GM18502 (cell line): ENCODE measurements around the gene LGALSL.

Experiments
- ATAC-seq: cut with Tn5 transposase; IDR thresholded peaks from one replicate; pipeline ENCODE4 v1.9.1; 2021; ENCODE audit warnings: mild to moderate bottlenecking; ENCODE audit not compliant: unreplicated experiment, poor library complexity

Gene LGALSL

DNA sequence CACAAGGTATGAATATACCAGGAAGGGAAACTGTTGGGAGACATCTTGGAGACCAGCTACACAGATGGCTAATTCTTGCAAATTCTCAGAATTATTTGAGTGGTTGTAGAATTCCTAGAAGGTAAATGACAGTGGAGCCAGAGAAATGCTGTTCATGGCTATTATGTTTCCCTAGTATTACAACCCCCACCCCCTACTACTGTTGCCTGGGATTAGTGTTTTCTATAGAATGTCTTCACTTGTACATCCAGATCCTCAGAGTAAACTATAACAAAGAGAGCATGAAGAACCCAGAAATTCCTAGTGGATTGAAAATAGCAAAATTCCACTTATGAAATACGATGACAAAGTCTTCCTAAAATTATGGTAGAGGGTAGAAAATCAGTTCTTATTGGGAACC lies 15.3 kb downstream of the LGALSL start:
- no peak for ATAC-seq

DNA sequence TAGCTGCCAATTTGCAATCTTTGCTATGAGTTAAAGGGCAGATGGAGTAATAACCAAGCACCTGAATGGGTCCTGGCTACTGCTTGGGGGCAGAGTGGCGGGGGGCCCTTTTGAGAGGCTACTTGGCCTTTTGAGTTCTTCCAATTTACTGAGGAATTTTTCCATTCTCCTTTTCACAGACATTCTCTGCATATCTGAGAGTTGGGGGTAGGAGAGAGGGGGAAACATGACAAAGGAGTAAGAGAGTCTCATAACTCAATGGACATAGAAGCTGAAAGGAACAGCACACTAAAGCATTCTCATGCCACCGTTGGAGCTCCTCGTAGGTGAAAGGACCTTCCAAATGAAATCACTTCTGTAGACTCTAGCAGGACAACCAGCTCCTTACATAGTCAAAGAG lies 16.1 kb downstream of the LGALSL start:
- ATAC-seq, result no peak

DNA sequence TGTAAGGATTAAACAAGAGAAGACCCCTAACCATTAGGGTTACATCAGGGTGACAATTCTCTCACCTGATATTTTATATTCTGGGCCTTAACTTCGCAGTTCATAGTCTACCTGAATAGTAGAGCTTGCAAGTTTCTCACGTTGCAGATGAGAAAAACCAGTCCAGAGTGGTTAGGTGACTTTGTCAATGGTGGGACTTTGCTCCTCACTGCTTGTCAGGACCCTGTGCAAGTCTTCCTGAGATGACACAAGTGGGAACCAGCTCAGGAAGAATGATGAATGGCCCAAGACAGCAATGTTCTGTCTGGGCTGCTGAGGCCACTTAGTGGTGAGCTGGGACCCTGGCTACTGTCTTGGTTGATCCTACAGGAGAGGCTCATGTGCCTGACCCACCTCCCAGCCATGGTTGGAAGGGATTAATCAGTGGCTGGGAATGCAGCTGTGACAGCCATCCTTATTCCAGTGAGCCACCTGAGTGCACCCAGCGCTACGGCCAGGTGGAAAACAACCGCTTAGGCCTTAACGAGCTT lies 16.9 kb downstream of the LGALSL start:
- ATAC-seq, result no peak

DNA sequence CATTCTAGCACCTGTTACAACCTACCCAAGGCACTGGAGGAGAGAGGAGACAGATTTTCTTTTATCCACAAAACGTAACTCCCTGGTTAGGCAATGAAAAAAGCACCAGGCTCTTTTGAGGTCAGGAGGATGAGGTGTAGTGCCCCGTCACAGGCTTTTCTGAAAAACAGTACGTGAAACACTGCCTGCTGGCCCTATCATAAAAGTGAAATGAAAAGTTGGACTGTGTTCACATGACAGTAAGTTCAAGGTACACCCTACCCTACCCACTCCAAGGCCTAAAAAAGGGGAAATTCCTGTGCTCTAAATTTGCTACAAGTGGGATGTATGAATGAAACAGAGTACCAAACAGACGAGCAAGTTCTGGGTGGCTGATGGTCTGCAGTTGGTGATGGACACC lies 17.6 kb downstream of the LGALSL start:
- ATAC-seq, result no peak

DNA sequence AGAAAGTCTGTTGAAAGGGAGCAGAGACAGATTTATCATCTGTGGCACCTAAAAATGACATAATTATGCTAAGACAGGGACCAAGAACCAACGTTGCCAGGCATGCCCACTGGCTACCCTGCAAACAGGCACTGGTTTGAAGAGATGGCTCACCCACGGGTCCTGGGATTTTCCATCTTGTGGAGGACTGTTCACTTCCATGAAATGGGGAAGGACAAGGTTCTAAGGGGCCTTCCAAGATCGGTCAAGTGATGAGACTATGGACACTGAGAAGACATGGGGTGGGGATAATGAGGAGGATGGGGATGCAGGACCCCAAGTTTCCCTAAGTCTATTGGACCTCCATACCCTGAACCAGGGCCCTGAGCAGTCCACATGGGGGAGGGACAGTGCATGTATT lies 18.9 kb downstream of the LGALSL start:
- no peak for ATAC-seq

DNA sequence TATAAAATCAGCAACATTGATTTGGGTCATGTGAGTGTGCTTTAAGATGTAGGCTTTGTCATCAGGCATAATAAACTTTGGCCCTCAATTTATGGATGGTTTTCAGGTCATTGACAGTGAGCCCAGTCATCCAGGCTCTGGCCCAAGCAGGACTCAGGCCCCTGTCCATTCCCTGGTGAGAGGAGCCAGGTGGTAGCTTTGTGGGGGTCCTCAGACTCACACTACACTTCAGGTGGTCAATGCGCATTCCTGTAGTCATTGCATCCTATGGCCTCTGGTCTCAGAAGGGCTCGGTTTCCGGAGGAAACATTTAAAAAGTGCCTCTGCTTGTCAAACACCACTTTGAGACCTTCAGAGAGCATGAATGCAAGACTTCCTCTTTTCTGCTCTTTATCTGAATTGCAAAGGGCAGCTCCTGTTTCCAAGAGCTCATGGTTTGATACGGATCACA lies 20.2 kb downstream of the LGALSL start:
- no peak for ATAC-seq

DNA sequence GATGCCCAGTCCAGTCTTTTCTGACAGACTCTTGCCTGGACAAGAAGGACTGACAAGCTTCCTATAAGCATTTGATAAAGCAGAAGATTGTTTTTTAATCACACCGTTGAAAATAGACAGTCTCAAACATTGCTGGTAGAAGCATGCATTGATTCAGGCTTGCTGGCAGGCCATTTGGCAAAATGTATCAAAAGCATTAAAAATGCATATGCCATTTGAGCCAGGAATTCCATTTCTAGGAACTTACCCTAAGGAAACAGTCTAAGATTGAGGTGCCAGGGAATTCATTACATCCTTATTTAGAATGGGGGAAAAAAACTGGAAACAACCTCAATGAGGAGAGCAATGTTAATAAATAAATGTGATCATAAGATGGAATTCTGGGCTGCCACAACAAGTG lies 20.7 kb downstream of the LGALSL start:
- ATAC-seq, result no peak

DNA sequence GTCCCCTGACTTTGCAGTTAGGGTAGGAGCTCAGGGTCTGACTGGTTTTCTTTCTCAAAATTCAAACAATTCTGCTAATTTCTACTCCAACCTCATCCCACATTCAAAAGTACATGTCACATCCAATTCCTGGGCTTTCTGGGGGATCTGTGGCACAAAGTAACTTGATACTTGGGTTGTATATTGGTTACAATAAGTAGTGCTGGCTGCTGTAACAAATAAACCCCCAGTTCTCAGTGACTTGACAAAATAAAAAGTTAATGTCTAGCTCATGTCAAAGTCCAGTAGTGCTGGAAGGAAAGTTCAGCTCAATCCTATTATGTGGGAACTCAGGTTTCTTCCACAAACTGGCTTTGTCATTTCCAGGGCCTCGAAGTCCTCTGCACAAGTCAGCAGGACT lies 23.1 kb downstream of the LGALSL start:
- no peak for ATAC-seq

DNA sequence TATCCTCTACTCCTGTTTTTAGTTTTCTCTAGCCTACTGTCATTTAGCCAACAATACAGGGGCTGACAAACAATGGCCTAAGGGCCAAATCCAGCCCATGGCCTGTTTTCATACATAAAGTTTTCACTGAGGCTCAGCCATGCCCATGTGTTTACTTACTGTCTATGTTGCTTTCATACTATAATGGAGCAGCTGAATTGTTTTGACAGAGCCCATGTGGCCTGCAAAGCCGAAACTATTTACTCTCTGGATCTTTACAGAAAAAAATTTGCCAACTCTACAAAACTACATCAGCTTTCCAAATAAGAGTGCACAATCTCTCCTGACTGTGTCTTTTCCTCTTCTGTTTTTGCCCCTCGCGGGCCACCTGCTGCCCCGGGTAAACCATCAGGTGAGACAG lies 24.0 kb downstream of the LGALSL start:
- no peak for ATAC-seq

DNA sequence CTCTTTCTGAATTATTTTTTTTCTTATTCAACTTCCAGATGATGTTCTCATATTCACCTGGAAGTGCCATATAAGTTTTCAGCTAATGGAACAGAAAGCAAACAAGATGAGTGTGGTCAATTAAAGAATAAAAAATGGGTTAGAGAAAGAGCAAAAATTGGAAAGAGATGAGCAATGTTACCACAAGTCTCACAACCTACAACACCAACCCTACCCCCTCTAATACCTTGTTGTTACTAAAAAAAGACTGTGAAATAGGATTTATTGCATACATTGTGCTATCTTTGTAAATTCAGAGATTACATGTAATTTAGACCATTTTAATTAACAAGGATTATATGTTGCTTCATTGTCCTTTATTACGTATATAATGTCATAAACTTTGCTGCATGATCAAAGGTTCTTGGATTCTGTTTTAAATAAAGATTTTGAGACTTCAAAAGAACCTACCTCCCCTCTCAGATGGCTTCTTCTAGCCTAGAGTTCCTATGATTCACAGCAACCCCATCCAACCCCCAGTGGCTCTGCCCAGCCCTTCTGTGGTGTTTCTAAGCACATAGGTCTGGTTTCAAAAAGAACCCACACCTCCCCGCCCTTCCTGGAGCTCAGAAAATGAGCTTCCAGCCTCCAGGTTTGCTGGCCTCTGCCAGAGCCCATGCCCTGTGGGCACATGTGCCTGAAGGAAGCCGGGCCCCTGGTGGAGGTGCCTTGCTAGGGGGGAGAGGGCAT lies 24.7 kb downstream of the LGALSL start:
- no peak for ATAC-seq

DNA sequence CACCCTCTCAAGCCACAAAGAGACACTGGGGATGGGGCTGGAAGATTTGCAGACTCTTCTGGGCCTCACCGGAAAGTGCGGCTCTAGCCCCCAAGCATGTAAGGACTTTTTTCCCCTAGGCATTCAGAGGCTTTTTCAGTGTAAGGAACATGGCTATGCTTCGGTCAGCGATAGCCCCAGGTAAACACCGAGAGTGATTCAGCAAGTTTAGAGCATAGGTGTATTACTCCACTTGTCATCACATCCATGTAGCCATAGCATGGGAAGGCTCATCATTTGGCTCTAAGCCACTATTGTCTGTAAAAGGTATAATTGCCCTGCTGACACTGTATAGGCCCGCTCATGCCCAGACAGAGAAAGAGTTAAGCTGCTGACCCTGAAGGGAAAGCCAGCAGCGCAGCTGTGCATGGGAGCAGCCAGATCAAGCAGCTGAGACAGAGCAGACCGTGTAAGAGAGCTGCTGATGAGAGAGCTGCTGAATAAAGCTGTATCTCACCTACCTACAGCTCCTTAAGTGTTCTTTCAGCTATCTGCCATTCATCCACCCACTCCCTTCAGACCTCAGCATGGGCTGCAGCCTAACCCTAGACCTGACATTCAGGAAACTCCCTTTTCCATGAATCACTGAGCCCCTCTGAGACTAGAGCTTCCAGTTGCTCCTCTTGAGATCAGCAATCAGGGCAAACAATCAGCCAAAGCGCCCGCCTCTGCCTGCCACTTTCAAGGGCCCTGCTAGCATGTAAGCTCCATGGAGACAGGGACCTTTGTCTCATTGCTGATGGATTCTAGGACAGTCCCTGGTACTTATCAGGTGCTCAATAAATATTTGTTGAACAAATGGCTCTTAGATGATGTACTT lies 25.5 kb downstream of the LGALSL start:
- ATAC-seq, result no peak

DNA sequence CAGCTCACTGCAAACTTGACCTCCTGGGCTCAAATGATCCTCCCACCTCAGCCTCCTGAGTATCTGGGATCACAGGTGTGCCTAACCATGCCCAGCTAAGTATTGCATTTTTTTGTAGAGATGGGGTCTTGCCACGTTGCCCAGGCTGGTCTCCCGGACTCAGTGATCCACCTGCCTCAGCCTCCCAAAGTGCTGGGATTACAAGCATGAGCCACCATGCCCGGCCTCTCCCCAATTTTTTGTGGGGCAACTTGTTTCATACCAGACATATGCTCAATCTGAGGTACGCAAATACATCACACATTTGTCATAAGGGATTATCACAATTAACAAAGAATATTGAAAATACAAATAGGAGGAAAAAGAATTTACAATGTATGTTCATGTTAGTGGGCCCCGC lies 27.7 kb downstream of the LGALSL start:
- no peak for ATAC-seq

DNA sequence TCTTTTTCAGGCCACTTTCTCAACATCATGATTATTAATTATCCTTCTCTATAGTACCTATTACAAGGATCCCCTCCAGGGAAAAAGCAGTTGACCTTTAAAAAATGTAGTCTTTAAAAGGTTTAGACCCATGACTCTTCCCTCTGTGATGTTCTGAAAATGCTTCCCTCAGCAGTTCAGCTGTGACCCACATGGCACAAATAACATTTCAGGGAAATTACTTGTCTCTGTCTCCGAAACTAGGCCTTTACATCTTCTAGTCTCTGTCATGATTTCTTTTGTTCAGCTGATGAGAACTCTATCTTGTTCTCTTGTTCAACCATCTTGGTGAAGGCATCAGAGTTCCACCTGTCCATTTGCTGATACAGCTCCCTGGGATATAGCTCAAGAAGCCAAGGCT lies 28.3 kb downstream of the LGALSL start:
- ATAC-seq, result no peak

DNA sequence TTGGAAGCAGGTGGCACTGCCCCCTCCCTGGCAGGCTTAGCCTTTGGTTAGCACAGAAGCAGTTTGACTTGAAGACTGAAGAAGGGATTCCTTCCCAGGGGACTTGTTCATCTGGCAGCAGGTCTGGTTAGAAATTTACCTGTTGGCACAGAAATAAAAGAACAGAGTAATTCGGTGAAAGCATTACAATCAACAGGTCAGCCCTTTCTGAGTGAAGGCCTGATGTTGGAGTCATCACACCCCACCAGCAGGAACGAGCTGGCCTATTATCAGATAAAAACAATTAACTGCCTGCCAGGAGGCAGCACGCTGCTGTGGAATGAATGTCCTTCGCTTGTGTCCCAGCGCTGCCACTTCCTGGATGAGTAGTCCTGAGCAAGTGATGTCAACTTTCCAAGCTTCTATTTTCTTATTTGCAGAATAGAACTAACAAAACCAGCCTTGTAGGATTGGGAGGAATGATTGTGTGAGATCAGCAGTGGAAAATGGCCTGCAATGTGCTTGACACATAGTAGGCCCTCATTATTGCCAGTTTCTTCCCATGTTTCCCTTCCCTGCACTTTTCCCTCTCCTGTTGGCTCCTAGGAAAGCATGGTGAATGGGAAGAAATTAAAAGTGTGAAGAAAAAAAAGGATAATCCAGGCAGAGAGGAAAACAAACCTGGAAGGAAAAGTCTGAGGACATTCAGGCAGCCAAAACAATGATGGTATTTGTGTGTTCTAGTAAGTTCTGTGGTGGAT lies 29.0 kb downstream of the LGALSL start:
- no peak for ATAC-seq

DNA sequence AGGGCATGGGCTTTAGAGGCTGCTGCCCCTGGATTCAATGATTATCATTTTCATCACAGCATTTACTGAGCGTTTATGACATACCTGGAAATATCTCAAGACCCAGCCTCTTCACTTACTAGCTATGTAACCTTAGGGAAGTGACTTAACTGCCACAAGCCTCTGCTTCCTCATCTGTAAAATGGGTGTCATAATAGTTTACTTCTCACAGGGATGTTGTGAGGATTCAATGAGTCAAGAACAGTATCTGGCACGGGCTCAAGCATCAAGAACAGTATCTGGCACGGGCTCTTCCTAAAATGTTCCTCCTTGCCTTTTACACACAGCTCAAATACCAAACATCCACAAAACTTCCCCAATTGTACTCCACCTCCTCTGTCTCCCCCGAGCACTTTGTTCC lies 31.4 kb downstream of the LGALSL start:
- no peak for ATAC-seq

DNA sequence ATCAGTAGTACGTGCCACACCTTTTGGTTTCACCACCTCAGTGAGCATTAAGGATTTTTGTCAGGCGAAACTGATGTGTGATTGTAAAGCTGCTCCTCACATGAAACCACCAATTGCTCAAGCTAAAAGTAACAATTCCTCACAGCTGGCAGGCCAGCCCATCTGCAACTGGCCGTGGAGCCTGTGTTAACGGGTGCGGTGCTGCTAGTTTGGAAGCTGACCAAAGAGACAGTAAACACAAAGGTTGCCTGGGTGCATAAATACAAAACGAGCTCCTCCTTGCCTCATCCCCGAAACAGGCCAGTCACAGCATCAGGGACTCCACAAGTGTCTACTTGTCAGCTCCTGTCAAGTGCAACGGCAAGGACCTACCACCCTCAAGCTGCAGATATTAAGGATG lies 32.0 kb downstream of the LGALSL start:
- ATAC-seq, result no peak

DNA sequence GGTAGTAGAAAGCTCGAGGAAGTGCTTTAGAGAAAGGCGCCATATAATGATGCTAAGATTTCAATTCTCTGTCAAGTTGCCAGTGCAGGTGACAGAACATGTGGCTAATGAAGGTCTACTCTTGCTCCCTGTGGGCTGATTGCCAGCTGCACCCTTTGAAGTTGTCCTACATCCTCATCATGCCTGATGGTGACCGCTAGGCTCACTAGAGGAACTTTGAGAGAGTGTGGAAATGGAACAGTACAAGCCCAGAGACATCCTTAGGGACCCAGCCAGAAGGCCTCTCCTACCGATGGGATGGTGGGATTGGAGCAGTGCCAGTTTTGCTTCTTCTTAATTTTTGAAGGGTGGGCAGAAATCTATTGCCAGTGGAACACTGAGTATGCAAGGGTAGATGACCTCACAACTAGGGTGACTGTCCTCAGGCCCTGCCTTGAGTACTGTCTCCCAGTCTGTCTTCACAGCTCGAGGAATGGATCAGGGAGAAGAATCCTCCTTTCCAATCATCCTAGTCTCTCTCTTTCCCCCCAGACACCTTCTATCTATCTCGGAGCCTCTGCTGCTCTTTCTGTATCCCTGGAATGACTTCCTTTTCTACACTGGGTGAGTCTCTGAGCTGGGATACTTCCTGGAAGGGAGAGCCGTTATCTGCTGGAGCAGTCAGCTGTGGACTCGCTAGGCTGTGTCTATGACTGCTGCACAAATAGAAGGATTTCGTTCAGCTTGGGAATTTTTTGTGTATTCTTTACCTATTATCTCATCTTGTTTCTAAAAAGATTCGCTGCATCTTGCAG lies 33.5 kb downstream of the LGALSL start:
- ATAC-seq, result no peak

DNA sequence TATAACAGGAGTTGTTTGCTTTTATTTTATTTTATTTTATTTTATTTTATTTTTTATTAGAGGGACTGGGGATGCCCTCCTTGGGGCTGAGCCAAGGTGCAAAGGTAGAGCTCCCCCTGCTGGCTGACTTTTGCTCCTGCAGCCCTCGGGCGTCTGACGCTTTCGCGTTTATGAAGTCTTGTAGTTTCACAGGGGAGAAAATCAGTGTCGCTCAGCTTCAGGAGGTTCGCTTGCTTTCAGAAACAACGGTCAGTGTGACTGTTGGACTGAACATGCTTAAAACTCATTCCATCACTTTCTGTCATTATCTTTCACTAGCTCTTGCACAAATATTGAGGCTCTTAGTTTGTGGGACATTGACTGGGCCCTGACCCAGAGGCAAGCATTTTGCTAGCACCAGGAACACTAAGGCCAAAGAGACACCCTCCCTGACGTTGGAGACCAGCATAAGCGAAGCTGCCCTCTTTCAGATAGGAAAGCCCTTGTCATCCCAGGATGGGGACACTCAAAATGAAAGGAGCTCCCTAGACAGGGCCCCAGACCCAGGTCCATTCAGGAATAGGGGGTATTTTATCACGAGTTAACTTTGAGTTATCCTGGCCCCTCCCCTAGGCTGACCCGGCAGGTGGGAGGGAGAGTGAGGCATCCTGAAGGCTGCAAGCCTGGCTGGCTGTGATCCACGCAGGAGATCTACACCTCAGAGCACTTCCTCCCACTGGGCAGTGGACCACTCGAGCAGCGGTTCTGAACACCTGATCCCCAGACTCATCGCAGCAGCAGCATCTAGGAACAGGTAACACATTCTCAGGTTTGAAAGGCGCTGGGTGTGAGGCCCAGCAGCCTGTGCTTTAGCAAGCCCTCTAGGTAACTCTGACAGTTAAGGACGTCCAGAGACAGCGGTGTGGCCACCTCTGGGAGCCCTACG lies 34.4 kb downstream of the LGALSL start:
- ATAC-seq, result peak; percentile 65
